AG09309 (cell line): ENCODE measurements around the gene GMEB2.
A peak's percentile ranks its signal among the peaks of the same experiment; 100 is the strongest.

Experiments used
- DNase-seq: peaks from one replicate; pipeline ENCODE4 v3.0.0-alpha.2; 2010; ENCODE audit warnings: low read depth
- H3K4me3 ChIP-seq: 2 replicates; pipeline ENCODE4 v1.5.1; 2011; ENCODE audit warnings: mild to moderate bottlenecking, low read depth, low read length, moderate library complexity; ENCODE audit not compliant: control insufficient read depth
- CTCF ChIP-seq: IDR thresholded peaks from 2 replicates; pipeline ENCODE4 v1.5.1; 2011; ENCODE audit warnings: mild to moderate bottlenecking, low read depth, low read length, inconsistent platforms; ENCODE audit not compliant: insufficient read depth, control insufficient read depth; ENCODE audit errors: missing control alignments

Gene GMEB2

GRCh38 chr20:63598479-63599395 lies 28.2 kb downstream of the GMEB2 start:
- no peak overlapping the region for H3K4me3 ChIP-seq
- no peak for DNase-seq
- no peak for TF ChIP-seq CTCF

DNA sequence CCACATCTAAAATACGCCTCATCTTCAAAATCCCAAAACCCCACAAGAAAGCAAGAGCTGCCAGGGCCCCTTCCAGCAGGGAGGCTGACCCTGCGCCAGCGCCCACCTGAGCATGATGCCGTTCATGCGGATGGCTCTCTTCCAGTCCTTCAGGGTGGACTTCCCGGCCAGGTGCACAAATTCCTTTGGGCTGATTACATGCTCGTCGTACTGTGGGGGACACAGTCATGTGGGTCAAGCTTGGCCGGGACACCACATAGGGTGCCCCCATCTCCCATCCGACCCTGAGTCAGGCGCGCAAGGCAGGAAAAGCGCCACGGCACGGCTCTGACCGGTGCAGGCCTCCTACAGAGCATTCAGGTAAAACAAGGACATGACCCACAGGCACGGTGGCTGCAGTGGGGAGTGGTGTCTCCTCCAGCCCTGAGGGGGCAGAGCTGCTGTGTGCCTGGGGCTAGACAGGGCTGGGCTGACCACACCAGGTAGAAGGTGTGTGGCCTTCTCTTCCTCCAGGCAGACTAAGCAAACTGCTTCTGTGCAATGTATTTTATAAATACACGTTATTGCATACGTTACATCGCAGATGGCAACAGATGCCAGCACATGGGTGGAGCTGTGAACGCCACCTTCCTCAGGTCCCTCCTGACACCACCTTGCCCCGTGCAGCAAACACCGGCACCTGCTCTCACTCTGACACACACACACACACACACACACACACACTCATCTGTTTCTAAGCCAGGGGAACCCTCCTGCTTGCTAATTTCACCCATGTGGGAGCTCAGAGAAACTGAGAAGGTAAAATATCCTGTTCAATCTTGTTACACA lies 29.0 kb downstream of the GMEB2 start:
- DNase-seq: no peak
- no peak overlapping the region for H3K4me3 ChIP-seq
- no peak for TF ChIP-seq CTCF

DNA sequence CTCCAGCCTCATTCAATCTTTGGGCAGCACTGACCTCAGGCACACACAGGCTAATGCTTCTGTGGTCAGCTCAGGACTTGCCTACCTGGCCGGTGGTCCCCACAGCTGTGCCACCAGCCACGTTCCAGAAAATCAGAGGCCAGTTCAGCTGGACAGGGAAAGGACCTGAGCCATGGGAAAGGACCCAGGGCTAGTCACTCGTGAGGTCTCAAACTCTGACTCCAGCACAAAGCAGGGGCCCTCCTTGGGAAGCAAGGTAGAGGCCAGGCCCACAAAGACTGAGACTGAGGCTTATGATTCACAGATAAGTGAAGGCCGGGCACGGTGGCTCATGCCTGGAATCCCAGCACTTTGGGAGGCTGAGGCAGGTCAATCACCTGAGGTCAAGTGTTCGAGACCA lies 30.5 kb downstream of the GMEB2 start:
- no peak for TF ChIP-seq CTCF
- DNase-seq: no peak
- no peak overlapping the region for H3K4me3 ChIP-seq

- no peak for DNase-seq
- H3K4me3 ChIP-seq: no peak overlapping the region
- no peak for TF ChIP-seq CTCF
Measured at GRCh38 chr20:63595416-63596127, 31.3 kb downstream of the GMEB2 start.

- DNase-seq: peak; percentile 57
- H3K4me3 ChIP-seq: no peak overlapping the region
- TF ChIP-seq CTCF: no peak
Measured at GRCh38 chr20:63594043-63594561, 32.8 kb downstream of the GMEB2 start.

DNA sequence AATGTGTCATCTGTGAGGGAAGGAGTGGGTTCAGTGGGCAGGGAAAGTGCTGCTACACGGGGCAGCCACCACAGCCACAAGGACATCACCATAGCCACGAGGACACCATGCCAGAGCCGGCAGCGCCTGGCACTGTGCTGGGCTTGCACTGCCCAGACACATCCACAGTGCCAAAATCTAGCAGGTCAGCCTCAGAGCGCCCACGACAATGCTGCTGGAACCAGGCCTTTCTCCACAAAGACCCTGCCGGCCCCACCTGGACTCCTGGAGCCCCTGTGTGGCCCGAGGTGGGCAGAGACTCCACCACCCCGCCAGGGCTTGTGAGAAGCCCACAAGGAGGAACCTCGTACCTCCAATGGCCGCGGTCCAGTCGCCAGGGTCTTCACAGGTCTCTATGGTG lies 34.2 kb downstream of the GMEB2 start:
- no peak for TF ChIP-seq CTCF
- no peak for DNase-seq
- no peak overlapping the region for H3K4me3 ChIP-seq
